CD4-positive, alpha-beta T cell treated with Interleukin-21 for 1 hour (primary cell): ENCODE data around the gene NCF1.
"Not testable (repeated sequence)": the region's sequence is repeated elsewhere in the genome, so short reads cannot be mapped to it uniquely, and the experiment has no call there.

Experiments used
- DNase-seq: peaks from one replicate; pipeline ENCODE4 v3.0.0-alpha.2; 2020

Gene NCF1

GRCh38 chr7:74773760-74774750 lies at the start of gene NCF1:
TSS of gene NCF1 (plus strand) at chr7:74774011. CDS start at chr7:74774032, 21 bp downstream.
- not testable (repeated sequence) for DNase-seq

- DNase-seq, result no peak
Observed at GRCh38 chr7:74725840-74726239, 48.0 kb upstream of the NCF1 start.

GRCh38 chr7:74726309-74727101 lies 47.3 kb upstream of the NCF1 start:
- no peak for DNase-seq

- DNase-seq, result not testable (repeated sequence)
Observed at GRCh38 chr7:74728686-74729085, 45.1 kb upstream of the NCF1 start.

GRCh38 chr7:74730186-74730585 lies 43.6 kb upstream of the NCF1 start:
- not testable (repeated sequence) for DNase-seq

- not testable (repeated sequence) for DNase-seq
Observed at GRCh38 chr7:74739974-74740703, 33.7 kb upstream of the NCF1 start.

- not testable (repeated sequence) for DNase-seq
Observed at GRCh38 chr7:74743936-74744557, 29.8 kb upstream of the NCF1 start.

GRCh38 chr7:74753921-74754482 lies 19.8 kb upstream of the NCF1 start:
- DNase-seq, result not testable (repeated sequence)

- DNase-seq, result not testable (repeated sequence)
Observed at GRCh38 chr7:74756673-74757072, 17.1 kb upstream of the NCF1 start.

- not testable (repeated sequence) for DNase-seq
Observed at GRCh38 chr7:74758268-74758667, 15.5 kb upstream of the NCF1 start.

GRCh38 chr7:74758982-74759381 lies 14.8 kb upstream of the NCF1 start:
- not testable (repeated sequence) for DNase-seq

GRCh38 chr7:74765205-74765918 lies 8.4 kb upstream of the NCF1 start:
- DNase-seq, result not testable (repeated sequence)

- not testable (repeated sequence) for DNase-seq
Observed at GRCh38 chr7:74766509-74766908, 7.3 kb upstream of the NCF1 start.

GRCh38 chr7:74766991-74767390 lies 6.8 kb upstream of the NCF1 start:
- not testable (repeated sequence) for DNase-seq

GRCh38 chr7:74770062-74770461 lies 3.7 kb upstream of the NCF1 start:
- not testable (repeated sequence) for DNase-seq

GRCh38 chr7:74772093-74772492 lies 1.7 kb upstream of the NCF1 start:
- not testable (repeated sequence) for DNase-seq

- not testable (repeated sequence) for DNase-seq
Observed at GRCh38 chr7:74775111-74775510, 1.3 kb downstream of the NCF1 start.

- DNase-seq, result not testable (repeated sequence)
Observed at GRCh38 chr7:74779053-74779452, 5.2 kb downstream of the NCF1 start.

- not testable (repeated sequence) for DNase-seq
Observed at GRCh38 chr7:74781746-74782145, 7.9 kb downstream of the NCF1 start.

GRCh38 chr7:74783595-74783994 lies 9.8 kb downstream of the NCF1 start:
- not testable (repeated sequence) for DNase-seq
